Ammon's horn (tissue), 1 donor: ENCODE measurements around the gene NECTIN1.

Source experiments
- DNase-seq: peaks from one replicate; pipeline ENCODE4 v3.0.0-alpha.2; 2016; ENCODE audit warnings: low spot score

Gene NECTIN1

GRCh38 chr11:119692540-119692820 is 36.5 kb downstream of the NECTIN1 start:
- DNase-seq: no peak

GRCh38 chr11:119691701-119692539 is 37.1 kb downstream of the NECTIN1 start:
- DNase-seq: no peak

- no peak for DNase-seq
Observed at GRCh38 chr11:119691020-119691666, 37.9 kb downstream of the NECTIN1 start.

GRCh38 chr11:119689302-119689701 is 39.7 kb downstream of the NECTIN1 start:
- DNase-seq: no peak

GRCh38 chr11:119688356-119688755 is 40.6 kb downstream of the NECTIN1 start:
- no peak for DNase-seq

- DNase-seq: no peak
Observed at GRCh38 chr11:119687373-119688046, 41.5 kb downstream of the NECTIN1 start.

GRCh38 chr11:119686177-119686882 is 42.7 kb downstream of the NECTIN1 start:
- no peak for DNase-seq

- no peak for DNase-seq
Observed at GRCh38 chr11:119685111-119685746, 43.8 kb downstream of the NECTIN1 start.

GRCh38 chr11:119684361-119685110 is 44.5 kb downstream of the NECTIN1 start:
- no peak for DNase-seq

- no peak for DNase-seq
Observed at GRCh38 chr11:119683783-119684182, 45.2 kb downstream of the NECTIN1 start.

- DNase-seq: no peak
Observed at GRCh38 chr11:119681361-119681910, 47.6 kb downstream of the NECTIN1 start.

- peak; percentile 58 for DNase-seq
Observed at GRCh38 chr11:119680541-119681360, 48.2 kb downstream of the NECTIN1 start.

GRCh38 chr11:119679346-119679745 is 49.7 kb downstream of the NECTIN1 start:
- DNase-seq: no peak

- no peak for DNase-seq
Observed at GRCh38 chr11:119678351-119678750, 50.6 kb downstream of the NECTIN1 start.

- DNase-seq: no peak
Observed at GRCh38 chr11:119677840-119678239, 51.2 kb downstream of the NECTIN1 start.

GRCh38 chr11:119676461-119677020 is 52.5 kb downstream of the NECTIN1 start:
- DNase-seq: no peak

GRCh38 chr11:119673759-119674336 is 55.2 kb downstream of the NECTIN1 start:
- no peak for DNase-seq

GRCh38 chr11:119673052-119673758 is 55.8 kb downstream of the NECTIN1 start:
- no peak for DNase-seq

GRCh38 chr11:119672597-119672996 is 56.4 kb downstream of the NECTIN1 start:
- DNase-seq: no peak
